Mucosa of gallbladder (tissue), 1 donor: Measurements from ENCODE around the gene GLB1L2. TPM values are rescaled to one million over a fixed set of nuclear protein-coding genes. Genes with fewer than 3 reads are reported as not detected.
"Not testable (repeated sequence)": the region's sequence is repeated elsewhere in the genome, so short reads cannot be mapped to it uniquely, and the experiment has no call there.

Experiments used
- DNase-seq: peaks from one replicate; pipeline ENCODE4 v3.0.0-alpha.2; 2020; ENCODE audit warnings: low spot score
- total RNA-seq: library from RNA; stranded (reverse); gene quantifications from one replicate; pipeline ENCODE4 v1.2.1, GENCODE V29; 2021
- donor health status: DM: no; HTN: no; CAD: no.

GLB1L2 gene, protein sequence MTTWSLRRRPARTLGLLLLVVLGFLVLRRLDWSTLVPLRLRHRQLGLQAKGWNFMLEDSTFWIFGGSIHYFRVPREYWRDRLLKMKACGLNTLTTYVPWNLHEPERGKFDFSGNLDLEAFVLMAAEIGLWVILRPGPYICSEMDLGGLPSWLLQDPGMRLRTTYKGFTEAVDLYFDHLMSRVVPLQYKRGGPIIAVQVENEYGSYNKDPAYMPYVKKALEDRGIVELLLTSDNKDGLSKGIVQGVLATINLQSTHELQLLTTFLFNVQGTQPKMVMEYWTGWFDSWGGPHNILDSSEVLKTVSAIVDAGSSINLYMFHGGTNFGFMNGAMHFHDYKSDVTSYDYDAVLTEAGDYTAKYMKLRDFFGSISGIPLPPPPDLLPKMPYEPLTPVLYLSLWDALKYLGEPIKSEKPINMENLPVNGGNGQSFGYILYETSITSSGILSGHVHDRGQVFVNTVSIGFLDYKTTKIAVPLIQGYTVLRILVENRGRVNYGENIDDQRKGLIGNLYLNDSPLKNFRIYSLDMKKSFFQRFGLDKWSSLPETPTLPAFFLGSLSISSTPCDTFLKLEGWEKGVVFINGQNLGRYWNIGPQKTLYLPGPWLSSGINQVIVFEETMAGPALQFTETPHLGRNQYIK
- total RNA-seq: 8.8 TPM

GRCh38 chr11:134331354-134332188 lies at the start of gene GLB1L2:
Gene GLB1L2 (plus strand): TSS chr11:134331988. CDS start chr11:134332062, 74 bp downstream.
- DNase-seq: peak; percentile 76

- DNase-seq: no peak
These were observed 49.4 kb upstream of the GLB1L2 start for GRCh38 chr11:134282121-134283045.

GRCh38 chr11:134283461-134284230 lies 48.1 kb upstream of the GLB1L2 start:
- DNase-seq: no peak

GRCh38 chr11:134284349-134284748 lies 47.4 kb upstream of the GLB1L2 start:
- not testable (repeated sequence) for DNase-seq

DNA sequence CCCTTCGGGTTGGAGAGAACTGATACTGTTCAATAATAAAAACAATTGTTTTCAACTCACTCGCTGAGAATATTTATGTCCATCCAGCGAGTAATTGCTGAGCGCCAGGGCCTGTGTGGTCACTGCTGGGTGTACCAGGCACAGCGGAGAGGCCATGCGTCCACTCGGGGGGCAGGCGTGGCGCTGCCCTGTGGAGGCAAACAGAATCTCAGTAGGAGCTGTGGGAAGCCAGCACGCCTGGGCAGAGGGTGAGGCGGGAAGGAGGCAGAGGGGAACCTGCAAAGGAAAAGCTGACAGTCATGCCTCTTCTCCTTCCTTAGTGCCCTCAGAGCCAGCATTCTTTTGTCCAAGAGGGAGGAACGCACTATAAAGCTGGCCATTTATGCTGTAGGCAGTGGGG lies 44.2 kb upstream of the GLB1L2 start:
- no peak for DNase-seq

- no peak for DNase-seq
These were observed 43.3 kb upstream of the GLB1L2 start for GRCh38 chr11:134288486-134288885.

DNA sequence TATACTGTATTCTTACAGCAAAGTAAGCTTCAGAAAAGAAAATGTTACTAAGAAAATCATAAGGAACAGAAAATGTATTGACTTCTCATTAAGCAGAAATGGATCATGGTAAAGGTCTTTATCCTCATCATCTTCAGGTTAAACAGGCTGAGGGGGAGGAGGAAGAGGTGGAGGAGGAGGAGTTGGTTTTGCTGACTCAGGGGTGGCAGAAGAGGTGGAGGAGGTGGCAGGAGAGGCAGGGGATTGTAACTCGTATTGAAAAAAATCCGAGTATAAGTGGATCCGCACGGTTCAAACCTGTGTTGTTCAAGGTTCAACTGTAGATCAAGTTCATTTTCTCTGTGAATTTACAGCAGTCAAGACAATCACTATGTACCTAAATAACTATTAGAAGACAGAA lies 42.6 kb upstream of the GLB1L2 start:
- no peak for DNase-seq

GRCh38 chr11:134289789-134290188 lies 42.0 kb upstream of the GLB1L2 start:
- DNase-seq: no peak

DNA sequence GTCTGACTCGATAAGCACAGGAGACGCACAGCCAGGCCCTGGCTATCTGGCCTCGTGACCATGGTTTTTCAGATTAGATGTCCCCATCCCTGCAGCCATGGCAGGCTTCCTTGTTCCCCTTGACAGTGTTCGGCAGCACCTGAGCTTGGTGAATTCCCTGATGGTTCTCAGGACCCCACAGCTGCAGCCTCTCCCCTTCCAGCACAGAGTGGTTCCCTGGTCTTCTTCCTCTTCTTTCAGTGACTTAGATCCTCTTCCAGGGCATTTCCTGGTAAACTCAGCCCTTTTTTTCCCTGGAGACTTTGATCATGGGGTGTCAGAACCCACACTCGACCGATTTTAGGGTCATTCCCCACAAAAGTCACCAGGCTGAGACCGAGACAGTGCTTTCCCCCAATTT lies 41.1 kb upstream of the GLB1L2 start:
- no peak for DNase-seq

DNA sequence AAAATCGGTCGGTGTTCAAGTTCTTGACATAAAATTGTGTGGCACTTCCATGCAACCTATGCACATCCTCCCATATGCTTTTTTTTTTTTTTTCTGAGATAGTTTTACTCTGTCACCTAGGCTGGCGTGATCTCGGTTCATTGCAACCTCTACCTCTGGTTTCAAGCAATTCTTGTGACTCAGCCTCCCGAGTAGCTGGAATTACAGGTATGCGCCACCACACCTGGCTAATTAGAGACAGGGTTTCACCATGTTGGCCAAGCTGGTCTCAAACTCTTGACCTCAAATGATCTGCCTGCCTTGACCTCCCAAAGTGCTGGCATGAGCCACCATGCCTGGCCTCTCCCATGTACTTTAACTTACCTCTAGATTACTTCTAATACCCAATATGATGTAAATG lies 40.6 kb upstream of the GLB1L2 start:
- no peak for DNase-seq

- DNase-seq: no peak
These were observed 39.1 kb upstream of the GLB1L2 start for GRCh38 chr11:134292661-134293060.

GRCh38 chr11:134293119-134294113 lies 38.4 kb upstream of the GLB1L2 start:
- no peak for DNase-seq

DNA sequence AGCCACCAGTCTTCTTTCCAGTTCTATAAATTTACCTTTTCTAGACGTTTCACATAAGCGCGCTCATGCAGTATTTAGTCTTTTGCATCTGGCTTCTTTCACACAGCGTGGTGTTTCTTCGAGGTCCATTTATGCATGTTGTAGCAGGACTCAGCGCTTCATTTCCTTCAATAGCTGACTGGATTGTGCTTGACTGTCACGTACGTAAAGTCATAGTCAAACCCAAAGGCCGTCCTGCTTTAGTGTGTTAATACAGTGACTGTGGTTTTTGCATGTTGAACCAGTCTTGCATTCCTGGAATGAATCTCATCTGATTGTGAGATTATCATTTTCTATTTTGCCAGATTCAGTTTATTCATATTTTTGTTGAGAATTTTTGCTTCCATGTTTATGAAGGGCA lies 37.1 kb upstream of the GLB1L2 start:
- no peak for DNase-seq

DNA sequence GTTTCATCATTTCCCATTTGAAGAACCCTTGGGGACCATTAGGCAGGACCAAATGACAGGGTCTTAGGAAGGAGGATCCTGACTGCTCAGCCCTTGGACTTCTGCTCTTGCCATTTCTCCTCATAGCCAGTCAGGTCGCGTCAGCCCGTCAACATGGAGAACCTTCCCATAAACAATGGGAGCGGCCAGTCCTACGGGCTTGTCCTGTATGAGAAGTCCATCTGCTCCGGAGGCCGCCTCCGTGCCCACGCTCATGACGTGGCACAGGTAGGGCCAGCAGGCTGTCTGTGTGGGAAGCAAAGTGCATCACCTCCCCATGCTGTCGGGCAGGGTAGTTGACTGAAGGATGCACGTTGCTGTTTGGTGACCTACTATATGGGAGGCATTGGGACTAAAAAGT lies 19.6 kb upstream of the GLB1L2 start:
- DNase-seq: no peak

DNA sequence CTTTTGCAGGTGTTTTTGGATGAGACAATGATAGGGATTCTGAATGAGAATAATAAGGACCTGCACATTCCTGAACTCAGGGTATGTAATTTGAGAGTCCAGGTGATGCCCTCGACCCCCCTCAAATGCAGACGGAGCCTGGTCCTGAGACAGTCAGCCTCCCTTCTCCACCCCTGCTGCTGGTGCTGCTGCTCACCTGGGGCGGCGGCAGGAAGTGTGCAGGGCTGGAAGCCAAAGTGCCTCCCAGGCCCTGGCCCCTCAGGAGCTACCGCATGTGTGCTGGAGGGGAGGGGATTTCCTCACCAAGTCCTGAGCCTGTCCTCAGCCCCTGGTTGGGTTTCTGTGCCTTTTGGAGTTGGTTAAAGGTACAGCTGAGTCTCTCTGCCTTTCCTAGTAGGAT lies 19.0 kb upstream of the GLB1L2 start:
- no peak for DNase-seq

DNA sequence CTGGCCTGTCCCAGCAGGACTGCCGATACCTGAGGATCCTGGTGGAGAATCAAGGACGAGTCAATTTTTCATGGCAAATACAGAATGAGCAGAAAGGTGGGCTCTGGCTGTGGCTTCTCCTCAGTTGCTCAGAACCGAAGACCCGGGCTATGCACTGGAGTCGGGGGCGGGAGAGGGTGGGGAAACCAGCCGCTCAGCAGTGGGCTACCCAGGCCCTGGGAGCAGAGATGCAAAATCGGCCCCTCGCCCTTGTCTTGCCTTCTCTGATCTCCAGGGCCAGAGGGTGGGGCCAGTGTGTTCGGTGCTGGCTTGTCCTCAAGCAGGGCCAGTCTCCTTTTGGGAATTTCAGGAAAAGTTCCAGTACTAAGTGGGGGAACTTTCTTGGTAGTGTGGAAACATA lies 18.4 kb upstream of the GLB1L2 start:
- DNase-seq: no peak

DNA sequence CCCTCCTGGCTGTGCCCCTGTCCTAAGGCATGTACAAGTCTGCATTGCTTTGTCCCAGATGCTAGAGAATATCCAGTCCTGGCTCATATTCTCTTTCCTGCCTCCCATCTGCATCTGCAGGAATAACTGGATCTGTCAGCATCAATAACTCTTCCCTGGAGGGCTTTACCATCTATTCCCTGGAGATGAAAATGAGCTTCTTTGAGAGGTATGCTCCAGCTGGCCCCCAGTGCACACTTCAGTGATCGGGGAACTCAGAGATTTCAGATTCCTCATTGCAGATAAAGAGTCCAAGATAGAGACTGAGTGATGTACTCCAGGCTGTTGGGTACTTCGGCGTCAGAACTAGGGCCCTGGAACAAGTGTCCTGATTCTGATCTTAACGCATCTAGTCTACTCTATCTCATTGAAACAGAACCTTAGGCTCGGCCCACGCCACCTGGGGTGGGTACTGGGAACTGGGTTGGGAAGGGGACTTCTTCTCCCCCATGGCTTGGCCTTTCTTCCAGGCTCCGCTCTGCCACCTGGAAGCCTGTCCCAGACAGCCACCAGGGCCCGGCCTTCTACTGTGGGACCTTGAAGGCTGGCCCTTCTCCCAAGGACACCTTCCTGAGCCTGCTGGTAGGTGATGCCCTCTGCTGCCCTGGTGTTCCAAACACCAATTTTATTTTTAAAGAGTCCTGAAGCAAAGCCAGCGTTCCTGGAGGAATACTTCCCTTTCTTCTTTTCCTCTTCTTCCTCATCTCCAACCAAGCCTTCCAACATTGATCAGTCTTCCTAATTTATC lies 17.8 kb upstream of the GLB1L2 start:
- no peak for DNase-seq

- DNase-seq: no peak
These were observed 14.7 kb upstream of the GLB1L2 start for GRCh38 chr11:134317103-134317502.

DNA sequence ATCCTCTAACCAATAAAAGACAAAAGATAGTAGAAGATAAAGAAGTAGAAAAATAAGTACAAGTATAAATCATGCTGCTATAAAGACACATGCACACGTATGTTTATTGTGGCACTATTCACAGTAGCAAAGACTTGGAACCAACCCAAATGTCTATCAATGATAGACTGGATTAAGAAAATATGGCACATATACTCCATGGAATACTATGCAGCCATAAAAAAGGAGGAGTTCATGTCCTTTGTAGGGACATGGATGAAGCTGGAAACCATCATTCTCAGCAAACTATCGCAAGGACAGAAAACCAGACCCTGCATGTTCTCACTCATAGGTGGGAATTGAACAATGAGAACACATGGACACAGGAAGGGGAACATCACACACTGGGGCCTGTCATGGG lies 10.4 kb upstream of the GLB1L2 start:
- not testable (repeated sequence) for DNase-seq
